Small intestine (tissue), 7 donors: Measurements from ENCODE around the gene TGM2. TPM values are rescaled to one million over a fixed set of nuclear protein-coding genes. Genes with fewer than 3 reads are reported as not detected.
A peak's percentile ranks its signal among the peaks of the same experiment; 100 is the strongest.

Experiments
- DNase-seq, 2 donors: peaks; one replicate each; pipeline versions ENCODE4 v3.0.0 to v3.0.0-alpha.2; 2013
- FAIRE-seq: peaks from 2 replicates; lab custom pipeline; 2012; peaks lifted over from hg19 to GRCh38; lab: Jason Lieb, UNC
- H3K27ac ChIP-seq, 3 donors: one replicate each; pipeline ENCODE4 v1.5.1; 2013; ENCODE audit warnings: low read length in 2 of 3, mild to moderate bottlenecking in 2 of 3, control low read depth in 1 of 3, inconsistent platforms in 1 of 3, low read depth in 1 of 3, moderate library complexity in 1 of 3
- H3K27me3 ChIP-seq, 3 donors: one replicate each; pipeline ENCODE4 v1.6.1; 2013; ENCODE audit warnings: low read length in 3 of 3, inconsistent platforms in 1 of 3; ENCODE audit not compliant: control insufficient read depth in 3 of 3, insufficient read depth in 3 of 3
- H3K36me3 ChIP-seq, 3 donors: one replicate each; pipeline ENCODE4 v1.6.1; 2013; ENCODE audit warnings: low read length in 3 of 3, inconsistent platforms in 1 of 3, low read depth in 1 of 3, mild to moderate bottlenecking in 1 of 3, moderate library complexity in 1 of 3; ENCODE audit not compliant: control insufficient read depth in 3 of 3, insufficient read depth in 2 of 3
- H3K4me1 ChIP-seq, 3 donors: one replicate each; pipeline ENCODE4 v1.6.1; 2013; ENCODE audit warnings: low read length in 2 of 3, inconsistent platforms in 1 of 3, low read depth in 1 of 3, mild to moderate bottlenecking in 1 of 3, moderate library complexity in 1 of 3; ENCODE audit not compliant: control insufficient read depth in 3 of 3, insufficient read depth in 2 of 3
- H3K4me3 ChIP-seq, 3 donors: one replicate each; pipeline ENCODE4 v1.5.1; 2013; ENCODE audit warnings: low read length in 3 of 3, control low read depth in 1 of 3, inconsistent platforms in 1 of 3, low read depth in 1 of 3, mild to moderate bottlenecking in 1 of 3, moderate library complexity in 1 of 3
- H3K9me3 ChIP-seq, 2 donors: one replicate each; pipeline ENCODE4 v1.6.1; 2013; ENCODE audit warnings: low read depth in 1 of 2, low read length in 1 of 2; ENCODE audit not compliant: control insufficient read depth in 2 of 2, insufficient read depth in 1 of 2
- WGBS, 3 donors: extraction: QIAGEN DNeasy Blood & Tissue Kit; methylation state at CpG; one replicate each; pipeline ENCODE4 v1.1.7; 2013; 5-methylcytosine and 5-hydroxymethylcytosine counted together
- polyA plus RNA-seq, 4 donors: library from polyadenylated mRNA; stranded (reverse) in 3 of 4; unstranded in 1 of 4; fragments of 200-250 nt in 3 of 4; fragments of 120-200 nt in 1 of 4; gene quantifications; one replicate each; pipeline versions ENCODE4 v1.2.1 to v1.2.3, GENCODE V29; 2013
- donor health status: healthy with polysubstance abuse.
- donor health status: control.
- donor health status: control.
- donor health status: Bipolar disorder and iron deficiency.
- donor health status: healthy.

Gene TGM2
- polyA plus RNA-seq, 4 donors = 19.7 to 332 (median 59.1) TPM

GRCh38 chr20:38178065-38178491 is 13.0 kb upstream of the TGM2 start:
- Histone ChIP-seq H3K27ac (no peak overlapping the region), H3K27me3 (peaks cover 0 to 9% (median 0%) of the 10 kb centered on the region in 3 donors), H3K9me3 (peaks cover 0 to 16% of the 10 kb centered on the region in 2 donors), H3K4me1 (no peaks in the 10 kb centered on the region), H3K36me3 (no peaks in the 10 kb centered on the region), H3K4me3 (no peak overlapping the region)
- no peak for DNase-seq
- no peak for FAIRE-seq
- WGBS, 3 donors = 48 to 68% (median 60%) methylated on average over 8 of the region's 8 CpGs

GRCh38 chr20:38177201-38177600 is 12.1 kb upstream of the TGM2 start:
- Histone ChIP-seq H3K4me3 (no peak overlapping the region), H3K27me3 (peaks cover 0 to 9% (median 0%) of the 10 kb centered on the region in 3 donors), H3K4me1 (no peaks in the 10 kb centered on the region), H3K9me3 (peaks cover 0 to 10% of the 10 kb centered on the region in 2 donors), H3K27ac (no peak overlapping the region), H3K36me3 (no peaks in the 10 kb centered on the region)
- 78 to 86% (median 82%) methylated on average over 9 of the region's 9 CpGs for WGBS, 3 donors
- DNase-seq = no peak
- FAIRE-seq = no peak

GRCh38 chr20:38175304-38176180 is 10.5 kb upstream of the TGM2 start:
- 65 to 69% (median 67%) methylated on average over 16 of the region's 16 CpGs for WGBS, 3 donors
- no peaks in the 10 kb centered on the region for H3K36me3 ChIP-seq
- no peak overlapping the region for H3K27ac ChIP-seq
- DNase-seq (no peak), FAIRE-seq (no peak)
- peaks cover 0 to 9% (median 0%) of the 10 kb centered on the region in 3 donors for H3K27me3 ChIP-seq
- H3K4me1 ChIP-seq = no peaks in the 10 kb centered on the region
- H3K4me3 ChIP-seq = no peak overlapping the region
- no peaks in the 10 kb centered on the region for H3K9me3 ChIP-seq

GRCh38 chr20:38173237-38174156 is 8.4 kb upstream of the TGM2 start:
- peak in 1 of 2 donors; percentile 20 for DNase-seq
- FAIRE-seq = no peak
- Histone ChIP-seq H3K27ac (no peak overlapping the region), H3K27me3 (peaks cover 0 to 9% (median 0%) of the 10 kb centered on the region in 3 donors), H3K4me1 (peaks cover 0 to 7% (median 0%) of the 10 kb centered on the region in 3 donors), H3K9me3 (no peaks in the 10 kb centered on the region), H3K36me3 (no peaks in the 10 kb centered on the region), H3K4me3 (no peak overlapping the region)
- WGBS, 3 donors = 36 to 48% (median 43%) methylated on average over 14 of the region's 14 CpGs

- Histone ChIP-seq H3K36me3 (no peaks in the 10 kb centered on the region), H3K27me3 (peaks cover 0 to 6% (median 0%) of the 10 kb centered on the region in 3 donors), H3K4me3 (no peak overlapping the region), H3K9me3 (no peaks in the 10 kb centered on the region), H3K4me1 (peaks cover 0 to 16% (median 0%) of the 10 kb centered on the region in 3 donors), H3K27ac (no peak overlapping the region)
- FAIRE-seq (no peak), DNase-seq (no peak)
- 54 to 67% (median 63%) methylated on average over 4 of the region's 4 CpGs for WGBS, 3 donors
These were observed 7.3 kb upstream of the TGM2 start for GRCh38 chr20:38172408-38172807.

GRCh38 chr20:38171675-38172043 is 6.6 kb upstream of the TGM2 start:
- FAIRE-seq = no peak
- no peak overlapping the region for H3K4me3 ChIP-seq
- no peak overlapping the region for H3K27ac ChIP-seq
- peaks cover 0 to 2% (median 0%) of the 10 kb centered on the region in 3 donors for H3K27me3 ChIP-seq
- H3K4me1 ChIP-seq = peaks cover 0 to 16% (median 0%) of the 10 kb centered on the region in 3 donors
- 54 to 72% (median 56%) methylated on average over 4 of the region's 4 CpGs for WGBS, 3 donors
- no peaks in the 10 kb centered on the region for H3K36me3 ChIP-seq
- no peaks in the 10 kb centered on the region for H3K9me3 ChIP-seq
- no peak for DNase-seq

- Histone ChIP-seq H3K4me3 (no peak overlapping the region), H3K27ac (peak overlapping the region in 2 of 3 donors; percentile 8 to 53), H3K27me3 (peaks cover 0 to 2% (median 0%) of the 10 kb centered on the region in 3 donors), H3K36me3 (no peaks in the 10 kb centered on the region), H3K9me3 (no peaks in the 10 kb centered on the region), H3K4me1 (peaks cover 0 to 17% (median 0%) of the 10 kb centered on the region in 3 donors)
- FAIRE-seq (no peak), DNase-seq (no peak)
- WGBS, 3 donors = 49 to 55% (median 49%) methylated on average over 11 of the region's 11 CpGs
These were observed 6.0 kb upstream of the TGM2 start for GRCh38 chr20:38170826-38171674.
